K562 (cell line): Measurements from ENCODE around the gene SFXN3. TPM values are rescaled to one million over a fixed set of nuclear protein-coding genes. Genes with fewer than 3 reads are reported as not detected.
A peak's percentile ranks its signal among the peaks of the same experiment; 100 is the strongest.

Source experiments
- ATAC-seq: fragments of 200-7000 bp; cut with Tn5 transposase; 3 replicates; pipeline ENCODE4 v1.9.1; 2020; ENCODE audit warnings: moderate library complexity
- BruUV-seq: library from RNA; stranded (reverse); fragments of 400-500 nt; replicated peaks from 2 replicates; lab custom pipeline; 2021; lab: Mats Ljungman, UMichigan
- CTCF ChIA-PET: fragments of 300-600 bp; formaldehyde crosslinking; extraction: SDS; loops from one replicate; lab custom pipeline; 2021; ENCODE audit warnings: low intra/inter-chr PET ratio; lab: Yijun Ruan, JAX
- POLR2A ChIA-PET: fragments of 300-600, 350-650 bp; sonication (Branson Sonifier 250); formaldehyde crosslinking; extraction: SDS; loops from one replicate; lab custom pipeline; 2021; ENCODE audit warnings: antibody characterized with exemption, inconsistent platforms; lab: Yijun Ruan, JAX
- DNase-seq, 4 experiments: peaks; one replicate each; pipeline versions ENCODE4 v3.0.0 to v3.0.0-alpha.2; 2011 to 2018; ENCODE audit warnings: low spot score in 3 of 4, mixed read lengths in 3 of 4; ENCODE audit errors: extremely low read depth in 1 of 4
- FAIRE-seq: peaks from 2 replicates; lab custom pipeline; 2011; peaks lifted over from hg19 to GRCh38; lab: Jason Lieb, UNC
- H2AFZ ChIP-seq: 2 replicates; pipeline ENCODE4 v1.6.0; 2011; ENCODE audit warnings: low read depth, low read length, control low read depth, inconsistent platforms
- H3K27ac ChIP-seq: fragments of 200-600 bp; 3 replicates; pipeline ENCODE4 v1.8.0; 2011; ENCODE audit warnings: low read depth, mild to moderate bottlenecking, control low read depth, inconsistent platforms, low read length, moderate library complexity, mixed read lengths; ENCODE audit errors: extremely low read depth
- H3K27me3 ChIP-seq, 2 experiments: fragments of 300-600 bp in 1 of 2; 2 replicates in 1 of 2; 3 replicates in 1 of 2; pipeline versions ENCODE4 v1.6.0 to v1.8.0; 2011; ENCODE audit warnings: inconsistent platforms in 2 of 2, low read length in 2 of 2, mild to moderate bottlenecking in 1 of 2, mixed read lengths in 1 of 2, moderate library complexity in 1 of 2; ENCODE audit not compliant: control insufficient read depth in 2 of 2, insufficient read depth in 2 of 2
- H3K36me3 ChIP-seq: fragments of 300-600 bp; 3 replicates; pipeline ENCODE4 v1.8.0; 2011; ENCODE audit warnings: mild to moderate bottlenecking, low read length, inconsistent platforms; ENCODE audit not compliant: control insufficient read depth, insufficient read depth
- H3K4me1 ChIP-seq, 2 experiments: fragments of 200-600 bp in 1 of 2; replicated peaks in 1 of 2; 2 replicates in 1 of 2; 3 replicates in 1 of 2; pipeline versions ENCODE4 v1.5.1 to v1.8.0; 2011; ENCODE audit warnings: inconsistent platforms in 2 of 2, low read length in 2 of 2, mild to moderate bottlenecking in 1 of 2, mixed read lengths in 1 of 2, moderate library complexity in 1 of 2; ENCODE audit not compliant: control insufficient read depth in 2 of 2, insufficient read depth in 2 of 2
- H3K4me2 ChIP-seq: 2 replicates; pipeline ENCODE4 v1.6.1; 2011; ENCODE audit warnings: low read length, control low read depth, inconsistent platforms, mixed read lengths; ENCODE audit not compliant: insufficient read depth
- H3K4me3 ChIP-seq: fragments of 200-600 bp; sonication (generic), shearing (Covaris generic); 2 replicates; pipeline ENCODE4 v1.5.1; 2016; ENCODE audit warnings: control low read depth, inconsistent platforms
- H3K79me2 ChIP-seq: fragments of 200-600 bp; 3 replicates; pipeline ENCODE4 v1.8.0; 2011; ENCODE audit warnings: low read length, inconsistent platforms; ENCODE audit not compliant: control insufficient read depth, insufficient read depth
- H3K9ac ChIP-seq, 2 experiments: 2 replicates each; pipeline versions ENCODE4 v1.6.0 to v1.6.1; 2011; ENCODE audit warnings: low read depth in 2 of 2, low read length in 2 of 2, control low read depth in 1 of 2, inconsistent platforms in 1 of 2, mild to moderate bottlenecking in 1 of 2, mixed read lengths in 1 of 2; ENCODE audit not compliant: insufficient read depth in 1 of 2
- H3K9me1 ChIP-seq: one replicate; pipeline ENCODE4 v1.6.0; 2011; ENCODE audit warnings: inconsistent platforms, mild to moderate bottlenecking, low read length, moderate library complexity; ENCODE audit not compliant: control insufficient read depth, insufficient read depth
- H3K9me3 ChIP-seq: replicated peaks from 2 replicates; pipeline ENCODE4 v1.5.1; 2011; ENCODE audit warnings: low read depth, low read length, inconsistent platforms; ENCODE audit not compliant: control insufficient read depth, insufficient read depth
- H4K20me1 ChIP-seq: replicated peaks from 2 replicates; pipeline ENCODE4 v1.6.1; 2011; ENCODE audit warnings: low read length, inconsistent platforms, mixed read lengths; ENCODE audit not compliant: control insufficient read depth, insufficient read depth
- ATF1 ChIP-seq, 2 experiments: fragments of 450-650 bp in 1 of 2; IDR thresholded peaks; 2 replicates each; pipeline ENCODE4 v1.6.1; 2016; ENCODE audit warnings: missing compliant biosample characterization in 1 of 2, missing genetic modification characterization in 1 of 2
- CREB1 ChIP-seq, 2 experiments: sonication (generic) in 1 of 2; formaldehyde crosslinking in 1 of 2; IDR thresholded peaks; 2 replicates each; pipeline versions ENCODE4 v1.6.1 to v1.8.0; 2012 to 2022; ENCODE audit warnings: inconsistent platforms in 1 of 2, mild to moderate bottlenecking in 1 of 2, missing genetic modification reagents in 1 of 2, moderate library complexity in 1 of 2
- KDM5B ChIP-seq: fragments of 200-600 bp; sonication (generic); IDR thresholded peaks from 2 replicates; pipeline ENCODE4 v1.6.1; 2012; ENCODE audit warnings: low read depth, mild to moderate bottlenecking, moderate library complexity, low read length, control low read depth, inconsistent platforms; ENCODE audit not compliant: insufficient replicate concordance
- KLF6 ChIP-seq: fragments of 250-450 bp; sonication (Bioruptor Pico); IDR thresholded peaks from 2 replicates; pipeline ENCODE4 v1.4.0; 2020; ENCODE audit warnings: mild to moderate bottlenecking, moderate library complexity, borderline replicate concordance
- RBFOX2 ChIP-seq: fragments of 200-400 bp; formaldehyde crosslinking; IDR thresholded peaks from 2 replicates; pipeline ENCODE4 v1.6.1; 2017; ENCODE audit warnings: low read depth, mild to moderate bottlenecking, low read length, moderate library complexity
- SAFB ChIP-seq: fragments of 200-400 bp; formaldehyde crosslinking; IDR thresholded peaks from 2 replicates; pipeline ENCODE4 v1.6.1; 2017; ENCODE audit warnings: low read depth, low read length, borderline replicate concordance
- SMC3 ChIP-seq: conservative IDR thresholded peaks from 2 replicates; pipeline ENCODE4 v1.6.1; 2011; ENCODE audit warnings: low read depth, low read length, improper control_type of control experiment; ENCODE audit not compliant: insufficient read depth
- TCF7 ChIP-seq: sonication (generic); IDR thresholded peaks from 2 replicates; pipeline ENCODE4 v1.6.1; 2016; ENCODE audit warnings: antibody characterized with exemption, borderline replicate concordance
- TCFL5 ChIP-seq: fragments of 250-450 bp; sonication (Bioruptor Pico); conservative IDR thresholded peaks from 2 replicates; pipeline ENCODE4 v1.6.1; 2021; ENCODE audit warnings: mild to moderate bottlenecking, moderate library complexity, matching md5 sums
- WGBS: fragments of 100-300 bp; shearing (Covaris generic); methylation state at CpG from one replicate; pipeline ENCODE4 v1.1.6; 2016; ENCODE audit warnings: low coverage, mixed read lengths; ENCODE audit not compliant: insufficient coverage; ENCODE audit errors: missing lambda C conversion rate; 5-methylcytosine and 5-hydroxymethylcytosine counted together
- in situ Hi-C: fragments of 300-500 bp; cut with MboI; formaldehyde crosslinking; loops from 4 replicates; pipeline ENCODE4 v1.15.0; 2018; ENCODE audit warnings: inconsistent platforms, mixed read lengths
- intact Hi-C: fragments of 100-400 bp; cut with micrococcal nuclease; formaldehyde crosslinking; loops from 2 replicates; pipeline ENCODE4 v1.14.2; 2022
- polyA plus RNA-seq, 8 experiments: library from polyadenylated mRNA; depleted of rRNA in 4 of 8; stranded (reverse) in 5 of 8; unstranded in 3 of 8; fragments of >200 nt; fragmentation: Nextera tagmentation in 2 of 8; fragmentation: Illumina TruSeq in 1 of 8; extraction: Ambion mirVana in 2 of 8; extraction: Trizol in 1 of 8; gene quantifications; 2 replicates each; pipeline versions ENCODE4 v1.2.1 to v1.2.3, GENCODE V29; 2011 to 2014; ENCODE audit warnings: inconsistent platforms in 1 of 8, missing spikeins in 1 of 8
- total RNA-seq, 7 experiments: library from RNA; depleted of rRNA in 6 of 7; stranded (reverse); fragments of >200 nt in 6 of 7; fragmentation: Illumina TruSeq in 2 of 7; extraction: Trizol in 2 of 7; gene quantifications; 2 replicates each; pipeline versions ENCODE4 v1.2.1 to v1.2.3, GENCODE V29; 2011 to 2021; ENCODE audit warnings: low replicate concordance in 1 of 7

SFXN3 gene
- total and polyA plus RNA-seq, 9 of the 15 experiments (the other 6 are each of a cell fraction or from before 2014, with no cell fraction given), result 0.24 to 4.6 (median 0.86) TPM

DNA sequence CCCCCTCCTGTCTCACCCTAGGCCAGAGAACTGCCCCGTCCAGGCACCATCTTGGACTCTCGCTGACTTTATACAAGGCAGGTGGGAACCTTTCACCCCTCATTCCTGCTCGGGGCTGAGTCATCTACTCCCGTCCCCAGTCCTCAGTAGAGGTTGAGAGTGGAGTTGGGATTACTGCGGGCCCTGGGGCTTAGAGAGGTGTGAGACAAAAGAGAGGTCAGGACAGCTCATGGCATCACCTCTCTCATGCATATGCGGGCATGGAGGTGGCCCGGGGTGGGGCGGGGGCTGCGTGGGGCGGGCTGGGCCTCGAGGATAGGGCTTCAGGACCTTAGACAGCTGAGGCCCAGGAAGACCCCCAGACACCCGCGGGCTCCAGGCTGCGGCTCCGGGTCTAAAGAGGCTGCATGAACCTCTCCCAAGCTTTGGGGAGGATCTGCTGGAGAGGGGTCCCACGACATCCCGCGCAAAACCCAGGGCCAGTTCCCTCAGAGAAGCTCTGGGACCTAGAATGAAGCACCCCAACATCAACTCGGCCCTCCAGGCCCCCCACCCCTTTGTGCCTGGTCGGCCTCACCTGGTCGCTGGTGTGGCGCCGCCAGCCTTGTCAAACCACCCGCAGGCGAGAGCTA, 422 bp upstream of the SFXN3 start:
- peak overlapping the region in 1 of 2 experiments; percentile 73; a peak in 2 of 4 replicates for H3K9ac ChIP-seq

DNA sequence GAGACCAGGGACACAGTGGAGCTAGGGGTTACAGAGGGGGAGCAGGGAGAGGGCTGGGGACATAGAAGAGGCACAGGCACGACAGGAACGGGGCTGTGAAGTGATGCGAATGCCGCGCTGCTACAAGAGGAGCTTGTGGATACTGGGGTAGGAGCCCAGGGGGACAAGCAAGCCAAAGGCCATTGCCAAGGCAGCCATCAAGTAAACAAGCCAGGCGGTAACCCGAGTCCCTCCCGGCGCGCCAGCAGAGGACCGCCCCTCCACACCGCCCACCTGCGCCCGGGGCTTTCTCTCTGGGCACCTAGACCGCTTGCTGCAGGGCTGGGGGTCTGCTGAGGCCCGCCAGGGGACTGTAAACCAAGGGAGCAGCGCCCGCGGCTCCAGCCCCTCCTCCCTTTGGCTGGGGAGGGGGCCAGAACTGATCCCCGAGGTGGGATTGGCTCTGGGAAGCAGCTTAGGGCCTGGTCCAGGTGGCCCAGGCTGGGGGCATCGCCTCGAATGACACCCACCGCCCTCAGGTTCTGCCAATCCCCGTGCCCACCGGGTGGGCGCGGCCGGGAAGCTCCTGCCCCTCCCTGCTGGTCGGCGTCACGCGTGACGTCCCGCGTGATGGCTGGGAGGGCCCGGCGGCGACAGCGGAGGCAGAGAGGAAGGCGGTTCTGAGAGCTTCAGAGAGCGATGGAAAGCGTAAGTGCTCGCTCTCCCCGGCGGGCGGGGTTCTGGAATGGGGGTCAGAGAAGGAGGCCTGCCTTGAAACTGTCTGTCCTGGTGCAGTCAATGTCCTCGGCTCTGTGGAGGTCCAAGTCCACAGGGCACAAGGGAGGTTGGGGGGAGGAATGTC, 982 bp downstream of the SFXN3 start:
- Histone ChIP-seq H3K4me1 (peaks cover 12 to 45% of the 10 kb centered on the region in 2 experiments), H3K9me3 (no peaks in the 10 kb centered on the region), H3K9me1 (no peaks in the 10 kb centered on the region), H3K79me2 (no peaks in the 10 kb centered on the region), H4K20me1 (no peaks in the 10 kb centered on the region), H3K27me3 (peaks cover 2 to 4% of the 10 kb centered on the region in 2 experiments; a peak in 4 of 5 replicates), H3K27ac (no peak overlapping the region), H3K36me3 (no peaks in the 10 kb centered on the region), H3K4me3 (no peak overlapping the region), H2AFZ (peak overlapping the region; percentile 34; the same call in 1 of the 2 replicates), H3K9ac (no peak overlapping the region; a peak in 1 of 4 replicates), H3K4me2 (peak overlapping the region; percentile 57)
- intact Hi-C loops (loop anchor here (5.0 to 10.0 kb wide), 2 partner anchors 35 to 413 kb away; no protein-coding TSS in a partner anchor), in situ Hi-C loops (no loop called here)
- DNase-seq, result no peak
- WGBS, result 26% methylated on average over 21 of the region's 47 CpGs
- ATAC-seq, result no peak
- BruUV-seq, result no TSS peak
- CTCF ChIA-PET, result no interaction called here
- FAIRE-seq, result no peak
- TF ChIP-seq KDM5B (peak; percentile 30), TCF7 (no peak), SAFB (peak; percentile 41; the same call in 1 of the 2 replicates), SMC3 (no peak), RBFOX2 (no peak), CREB1 (IDR thresholded peaks at IDR 0.05) (peak; percentile 53; the same call in 1 of the 2 replicates), CREB1 (CRISPR knock-in tag; IDR thresholded peaks at IDR 0.05) (no peak; the same call in 1 of the 2 replicates), ATF1 (CRISPR knock-in tag; IDR thresholded peaks at IDR 0.05) (no peak), ATF1 (tag; IDR thresholded peaks at IDR 0.05) (peak; percentile 84)
- POLR2A ChIA-PET, result interaction anchor here (1.0 to 1.7 kb wide), 3 partner anchors 9 to 13 kb away, joined by 4 to 6 read pairs (median 5); no protein-coding TSS in a partner anchor

More for the DNA sequence above, 422 bp upstream of the SFXN3 start:
- no peaks in the 10 kb centered on the region for H4K20me1 ChIP-seq
- CTCF ChIA-PET, result no interaction called here
- POLR2A ChIA-PET, result interaction anchor here (0.6 to 1.7 kb wide), 3 partner anchors 11 to 27 kb away, joined by 3 to 6 read pairs (median 5); no protein-coding TSS in a partner anchor
- TF ChIP-seq KLF6 (CRISPR knock-in tag) (no peak), TCFL5 (CRISPR knock-in tag) (no peak)
- ATAC-seq, result no peak
- peak overlapping the region; percentile 72 for H2AFZ ChIP-seq
- BruUV-seq, result no TSS peak
- WGBS, result 17% methylated on average over 9 of the region's 25 CpGs
- H3K4me3 ChIP-seq, result peak overlapping the region; percentile 4; the same call in 1 of the 2 replicates
- H3K79me2 ChIP-seq, result no peaks in the 10 kb centered on the region
- H3K4me2 ChIP-seq, result peak overlapping the region; percentile 66
- no peaks in the 10 kb centered on the region for H3K9me1 ChIP-seq
- no peak for DNase-seq
- in situ Hi-C loops, result no loop called here
- no peaks in the 10 kb centered on the region for H3K9me3 ChIP-seq
- H3K36me3 ChIP-seq, result no peaks in the 10 kb centered on the region
- FAIRE-seq, result no peak
- peaks cover 12 to 45% of the 10 kb centered on the region in 2 experiments for H3K4me1 ChIP-seq
- H3K27me3 ChIP-seq, result peaks cover 2 to 4% of the 10 kb centered on the region in 2 experiments; a peak in 4 of 5 replicates
- intact Hi-C loops, result loop anchor here (5.0 to 10.0 kb wide), 2 partner anchors 37 to 414 kb away; no protein-coding TSS in a partner anchor
- no peak overlapping the region for H3K27ac ChIP-seq
